Fibroblast of lung (primary cell): ENCODE results near the gene IGFBP6. TPM values are rescaled to one million over a fixed set of nuclear protein-coding genes. Genes with fewer than 3 reads are reported as not detected.

Source experiments
- DNase-seq, 2 donors: peaks; one replicate each; pipeline versions ENCODE4 v3.0.0 to v3.0.0-alpha.2; 2010; ENCODE audit warnings: low read depth in 2 of 2
- H2AFZ ChIP-seq: 2 replicates; pipeline ENCODE4 v1.5.1; 2012; ENCODE audit warnings: low read length, control low read depth, inconsistent platforms
- H3K27ac ChIP-seq: 2 replicates; pipeline ENCODE4 v1.5.1; 2011; ENCODE audit warnings: low read length, control low read depth; ENCODE audit not compliant: insufficient read depth
- H3K27me3 ChIP-seq: 2 replicates; pipeline ENCODE4 v1.5.1; 2011; ENCODE audit warnings: mild to moderate bottlenecking, low read length; ENCODE audit not compliant: control insufficient read depth, insufficient read depth
- H3K36me3 ChIP-seq: 2 replicates; pipeline ENCODE4 v1.5.1; 2011; ENCODE audit warnings: low read length; ENCODE audit not compliant: control insufficient read depth, insufficient read depth
- H3K4me1 ChIP-seq: 2 replicates; pipeline ENCODE4 v1.5.1; 2011; ENCODE audit warnings: low read length; ENCODE audit not compliant: control insufficient read depth, insufficient read depth; ENCODE audit errors: extremely low read depth
- H3K4me2 ChIP-seq: 2 replicates; pipeline ENCODE4 v1.5.1; 2011; ENCODE audit warnings: low read length, control low read depth; ENCODE audit not compliant: insufficient read depth; ENCODE audit errors: extremely low read depth
- H3K4me3 ChIP-seq, 4 experiments: fragments of 200-600 bp in 1 of 4; sonication (generic) in 1 of 4; replicated peaks in 1 of 4; 2 replicates each; pipeline ENCODE4 v1.5.1; 2011 to 2016; ENCODE audit warnings: low read length in 4 of 4, low read depth in 3 of 4, mild to moderate bottlenecking in 3 of 4, control low read depth in 2 of 4, inconsistent platforms in 1 of 4, mixed read lengths in 1 of 4; ENCODE audit not compliant: insufficient read depth in 1 of 4; ENCODE audit errors: control extremely low read depth in 1 of 4
- H3K79me2 ChIP-seq: 2 replicates; pipeline ENCODE4 v1.5.1; 2012; ENCODE audit warnings: mild to moderate bottlenecking, low read length, inconsistent platforms; ENCODE audit not compliant: control insufficient read depth, insufficient read depth
- H3K9ac ChIP-seq: 2 replicates; pipeline ENCODE4 v1.5.1; 2011; ENCODE audit warnings: mild to moderate bottlenecking, low read length, control low read depth; ENCODE audit not compliant: insufficient read depth
- H3K9me3 ChIP-seq: 2 replicates; pipeline ENCODE4 v1.5.1; 2012; ENCODE audit warnings: low read depth, low read length; ENCODE audit not compliant: control insufficient read depth, insufficient read depth
- H4K20me1 ChIP-seq: 2 replicates; pipeline ENCODE4 v1.5.1; 2011; ENCODE audit warnings: low read length; ENCODE audit not compliant: control insufficient read depth, insufficient read depth; ENCODE audit errors: extremely low read depth
- CTCF ChIP-seq, 2 donors: IDR thresholded peaks in 1 of 2; conservative IDR thresholded peaks in 1 of 2; 1 replicate in 1 of 2; 2 replicates in 1 of 2; pipeline ENCODE4 v1.5.1; 2011 to 2012; ENCODE audit warnings: low read length in 2 of 2, control low read depth in 1 of 2, inconsistent platforms in 1 of 2, low read depth in 1 of 2, mild to moderate bottlenecking in 1 of 2
- EZH2 ChIP-seq: IDR thresholded peaks from 2 replicates; pipeline ENCODE4 v1.5.1; 2012; ENCODE audit warnings: low read length, control low read depth, mild to moderate bottlenecking; ENCODE audit errors: missing control alignments
- polyA minus RNA-seq: library from RNA; depleted of rRNA, polyadenylated mRNA; stranded (reverse); fragments of >200 nt; gene quantifications from 2 replicates; pipeline ENCODE4 v1.2.3, GENCODE V29; 2011; ENCODE audit warnings: low replicate concordance
- polyA plus RNA-seq, 2 donors: library from polyadenylated mRNA; depleted of rRNA in 1 of 2; stranded (reverse) in 1 of 2; unstranded in 1 of 2; fragments of >200 nt; gene quantifications; 2 replicates each; pipeline ENCODE4 v1.2.1, GENCODE V29; 2011 to 2012; ENCODE audit warnings: missing spikeins in 1 of 2
- total RNA-seq: library from RNA; depleted of rRNA; stranded (reverse); fragments of >200 nt; gene quantifications from 2 replicates; pipeline ENCODE4 v1.2.1, GENCODE V29; 2014

Gene IGFBP6
- total RNA-seq: 592 and 973 TPM in 2 replicates
- 229 and 274 TPM in 2 replicates for polyA plus RNA-seq
- polyA plus RNA-seq (2012): 532 and 589 TPM in 2 replicates
- polyA minus RNA-seq: 359 and 701 TPM in 2 replicates

- Histone ChIP-seq H3K27ac (peak within 1 kb of the TSS; percentile 96), H3K4me2 (peak within 1 kb of the TSS; percentile 95), H3K9ac (peak within 1 kb of the TSS; percentile 73), H3K4me3 (peak within 1 kb of the TSS; percentile 72 to 85 (median 77)), H3K4me1 (peaks cover 11% of the 10 kb centered on the region), H3K36me3 (peaks cover 8% of the 10 kb centered on the region), H4K20me1 (no peaks in the 10 kb centered on the region), H3K79me2 (peaks cover 3% of the 10 kb centered on the region), H3K9me3 (no peaks in the 10 kb centered on the region), H2AFZ (peak within 1 kb of the TSS; percentile 13), H3K27me3 (no peaks in the 10 kb centered on the region)
- no peak for TF ChIP-seq CTCF (conservative IDR thresholded peaks at IDR 0.05 in 1 of 2, IDR thresholded peaks at IDR 0.05 in 1 of 2; ENCODE audit: low read depth in 1 of 2, low read length in 2 of 2)
- peak; percentile 45 to 64 for DNase-seq
Measured at GRCh38 chr12:53097564-53098353, at the start of gene IGFBP6. Gene IGFBP6, plus strand, starts transcription at chr12:53097667. Its CDS starts 51 bp downstream, at chr12:53097718.

- H3K4me2 ChIP-seq: peak overlapping the region; percentile 97
- no peak for DNase-seq
Measured at GRCh38 chr12:53048033-53048779, 49.3 kb upstream of the IGFBP6 start.

More at GRCh38 chr12:53048033-53048779, 49.3 kb upstream of the IGFBP6 start:
- H3K27me3 ChIP-seq: no peaks in the 10 kb centered on the region
- peaks cover 34% of the 10 kb centered on the region for H3K4me1 ChIP-seq
- peak overlapping the region; percentile 26 to 90 (median 62) for H3K4me3 ChIP-seq
- peak overlapping the region; percentile 87 for H3K9ac ChIP-seq
- no peaks in the 10 kb centered on the region for H4K20me1 ChIP-seq
- peaks cover 7% of the 10 kb centered on the region for H3K36me3 ChIP-seq
- TF ChIP-seq CTCF (conservative IDR thresholded peaks at IDR 0.05 in 1 of 2, IDR thresholded peaks at IDR 0.05 in 1 of 2; ENCODE audit: low read depth in 1 of 2, low read length in 2 of 2): no peak
- TF ChIP-seq EZH2: no peak
- peak overlapping the region; percentile 95 for H3K27ac ChIP-seq
- H2AFZ ChIP-seq: no peak overlapping the region
- H3K9me3 ChIP-seq: no peaks in the 10 kb centered on the region
- H3K79me2 ChIP-seq: peaks cover 27% of the 10 kb centered on the region
